Measurements from ENCODE around the gene LGALS9.
"Not testable (repeated sequence)": the region's sequence is repeated elsewhere in the genome, so short reads cannot be mapped to it uniquely, and the experiment has no call there.

Gene LGALS9

DNA sequence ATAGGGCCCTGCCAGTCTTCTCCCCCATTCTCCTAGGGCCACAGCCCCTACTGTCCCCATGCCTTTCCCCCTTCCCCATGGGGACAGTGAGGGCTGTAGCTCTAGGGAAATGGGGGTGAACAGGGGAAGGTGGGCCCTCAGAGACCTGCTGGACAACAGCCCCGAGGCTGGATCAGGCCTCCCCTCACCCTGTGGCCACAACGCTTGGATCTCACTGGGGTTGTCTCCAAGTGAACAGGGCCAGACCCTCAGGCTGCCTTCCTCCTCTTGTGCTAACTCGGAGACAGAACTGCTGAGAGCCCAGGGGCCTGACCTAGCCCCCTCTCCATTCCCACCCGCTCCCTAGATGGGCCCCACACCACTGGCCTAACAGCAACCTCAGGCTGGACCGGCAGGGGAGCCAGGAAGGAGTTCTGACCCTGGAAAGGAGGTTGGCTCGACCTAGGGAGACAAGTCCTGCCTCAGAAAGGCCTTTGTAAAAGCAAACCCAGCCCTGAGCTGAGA, 41.0 kb downstream of the LGALS9 start:
- DNase-seq; H2BK120ac ChIP-seq (ENCODE audit: low read depth, low read length); H2BK12ac ChIP-seq (ENCODE audit: low read length in 2 of 2); H4K91ac ChIP-seq (ENCODE audit: low read length); H3K36me3 ChIP-seq (ENCODE audit: control insufficient read depth in 1 of 2, insufficient read depth in 2 of 2, low read depth in 1 of 2, low read length in 2 of 2); H3K9me3 ChIP-seq (ENCODE audit: control insufficient read depth, low read length); H3K79me1 ChIP-seq (replicated peaks; ENCODE audit: low read length, poor library complexity, severe bottlenecking); H2AFZ ChIP-seq (ENCODE audit: low read depth, low read length); H3K4ac ChIP-seq (ENCODE audit: low read depth in 1 of 2, low read length in 2 of 2); H2AK5ac ChIP-seq (ENCODE audit: low read length, severe bottlenecking); H3K23ac ChIP-seq (ENCODE audit: low read length in 2 of 2); H3K18ac ChIP-seq (ENCODE audit: low read depth in 1 of 2, low read length in 2 of 2); H3K4me3 ChIP-seq (ENCODE audit: insufficient read depth in 1 of 2, low read depth in 1 of 2, low read length in 2 of 2); H3K4me1 ChIP-seq (ENCODE audit: control insufficient read depth, insufficient read depth, low read depth, low read length); H3K9ac ChIP-seq (ENCODE audit: low read length); H4K8ac ChIP-seq (ENCODE audit: low read length); H2BK15ac ChIP-seq (ENCODE audit: low read depth, poor library complexity, severe bottlenecking); H3K27ac ChIP-seq (ENCODE audit: low read length, poor library complexity, severe bottlenecking); H3K4me2 ChIP-seq (ENCODE audit: low read length, poor library complexity, severe bottlenecking); H2BK5ac ChIP-seq (ENCODE audit: low read depth, low read length, poor library complexity, severe bottlenecking); H3K14ac ChIP-seq (ENCODE audit: low read length in 2 of 2): not testable (repeated sequence)
- H3K27me3 ChIP-seq (ENCODE audit: control insufficient read depth in 1 of 2, insufficient read depth in 1 of 2, low read length in 2 of 2) = peaks cover under 1 to 19% of the 10 kb centered on the region in 2 experiments
- 52% methylated on average over 6 of the region's 6 CpGs for WGBS

DNA sequence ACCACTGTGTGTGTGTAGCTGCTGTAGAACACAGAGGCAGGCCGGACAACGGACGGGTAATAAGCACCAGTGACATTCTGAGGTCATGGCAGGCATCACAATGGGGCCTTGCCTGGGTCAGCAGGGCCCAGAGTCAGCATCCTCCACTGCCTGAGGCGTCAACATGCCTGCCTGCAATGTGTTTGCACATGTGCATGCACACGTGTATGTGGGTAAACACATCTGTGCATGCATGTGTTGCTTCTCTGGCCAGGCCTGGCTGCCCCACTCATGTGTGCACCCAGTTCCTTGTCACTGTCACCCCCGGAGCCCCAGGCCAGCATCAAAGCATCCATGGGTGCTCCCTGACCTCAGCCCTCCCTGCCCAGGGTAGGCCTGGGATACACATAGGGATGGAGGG, 43.3 kb downstream of the LGALS9 start:
- no peaks in the 10 kb centered on the region for H3K9me3 ChIP-seq (ENCODE audit: control insufficient read depth, low read length)
- no peaks in the 10 kb centered on the region for H3K79me1 ChIP-seq (replicated peaks; ENCODE audit: low read length, poor library complexity, severe bottlenecking)
- no peak overlapping the region for H2BK15ac ChIP-seq (ENCODE audit: low read depth, poor library complexity, severe bottlenecking)
- no peak overlapping the region for H3K4me3 ChIP-seq (ENCODE audit: insufficient read depth in 1 of 2, low read depth in 1 of 2, low read length in 2 of 2)
- no peak overlapping the region for H2BK12ac ChIP-seq (ENCODE audit: low read length in 2 of 2)
- DNase-seq = no peak
- H3K14ac ChIP-seq (ENCODE audit: low read length in 2 of 2) = no peak overlapping the region
- WGBS = 70% methylated on average over 6 of the region's 6 CpGs
- H2BK5ac ChIP-seq (ENCODE audit: low read depth, low read length, poor library complexity, severe bottlenecking) = no peak overlapping the region
- H4K8ac ChIP-seq (ENCODE audit: low read length) = no peak overlapping the region
- H3K27me3 ChIP-seq (ENCODE audit: control insufficient read depth in 1 of 2, insufficient read depth in 1 of 2, low read length in 2 of 2) = peaks cover 6 to 13% of the 10 kb centered on the region in 2 experiments
- H2AK5ac ChIP-seq (ENCODE audit: low read length, severe bottlenecking) = no peak overlapping the region
- H3K27ac ChIP-seq (ENCODE audit: low read length, poor library complexity, severe bottlenecking) = no peak overlapping the region
- no peak overlapping the region for H3K23ac ChIP-seq (ENCODE audit: low read length in 2 of 2)
- no peak overlapping the region for H3K4ac ChIP-seq (ENCODE audit: low read depth in 1 of 2, low read length in 2 of 2)
- no peak overlapping the region for H3K18ac ChIP-seq (ENCODE audit: low read depth in 1 of 2, low read length in 2 of 2)
- no peaks in the 10 kb centered on the region for H3K36me3 ChIP-seq (ENCODE audit: control insufficient read depth in 1 of 2, insufficient read depth in 2 of 2, low read depth in 1 of 2, low read length in 2 of 2)
- no peaks in the 10 kb centered on the region for H3K4me1 ChIP-seq (ENCODE audit: control insufficient read depth, insufficient read depth, low read depth, low read length)
- no peak overlapping the region for H2BK120ac ChIP-seq (ENCODE audit: low read depth, low read length)
- H3K4me2 ChIP-seq (ENCODE audit: low read length, poor library complexity, severe bottlenecking) = no peak overlapping the region
- H3K9ac ChIP-seq (ENCODE audit: low read length) = no peak overlapping the region
- no peak overlapping the region for H2AFZ ChIP-seq (ENCODE audit: low read depth, low read length)
- H4K91ac ChIP-seq (ENCODE audit: low read length) = no peak overlapping the region

DNA sequence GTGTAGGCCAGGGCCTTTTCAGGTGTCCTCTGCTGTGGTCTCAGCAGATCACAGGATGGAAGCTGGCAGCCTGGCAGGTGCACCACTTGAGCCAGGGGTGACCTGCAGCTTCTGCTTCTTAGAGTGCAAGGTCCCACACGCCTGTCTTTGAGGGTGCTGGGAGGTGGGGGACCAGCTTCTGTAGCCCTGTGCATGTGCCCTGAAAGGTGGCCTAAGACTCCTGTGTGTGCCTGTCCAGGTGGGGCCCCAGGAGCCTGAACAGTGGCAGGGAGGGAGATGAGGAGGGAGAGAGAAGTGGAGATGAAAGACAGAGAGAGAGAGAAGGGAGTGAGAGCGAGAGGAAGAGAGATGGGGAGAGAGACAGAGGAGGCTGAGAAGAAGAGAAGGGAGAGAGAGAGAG, 46.2 kb downstream of the LGALS9 start:
- no peak overlapping the region for H3K27ac ChIP-seq (ENCODE audit: low read length, poor library complexity, severe bottlenecking)
- H2BK12ac ChIP-seq (ENCODE audit: low read length in 2 of 2) = no peak overlapping the region
- H2BK5ac ChIP-seq (ENCODE audit: low read depth, low read length, poor library complexity, severe bottlenecking) = no peak overlapping the region
- WGBS = 67% methylated on average over 2 of the region's 2 CpGs
- no peak overlapping the region for H3K18ac ChIP-seq (ENCODE audit: low read depth in 1 of 2, low read length in 2 of 2)
- no peak for DNase-seq
- H2AK5ac ChIP-seq (ENCODE audit: low read length, severe bottlenecking) = no peak overlapping the region
- H4K91ac ChIP-seq (ENCODE audit: low read length) = no peak overlapping the region
- no peaks in the 10 kb centered on the region for H3K36me3 ChIP-seq (ENCODE audit: control insufficient read depth in 1 of 2, insufficient read depth in 2 of 2, low read depth in 1 of 2, low read length in 2 of 2)
- H3K27me3 ChIP-seq (ENCODE audit: control insufficient read depth in 1 of 2, insufficient read depth in 1 of 2, low read length in 2 of 2) = peaks cover 6 to 18% of the 10 kb centered on the region in 2 experiments
- H4K8ac ChIP-seq (ENCODE audit: low read length) = no peak overlapping the region
- no peak overlapping the region for H3K4me3 ChIP-seq (ENCODE audit: insufficient read depth in 1 of 2, low read depth in 1 of 2, low read length in 2 of 2)
- no peak overlapping the region for H2BK120ac ChIP-seq (ENCODE audit: low read depth, low read length)
- H3K79me1 ChIP-seq (replicated peaks; ENCODE audit: low read length, poor library complexity, severe bottlenecking) = no peaks in the 10 kb centered on the region
- H3K23ac ChIP-seq (ENCODE audit: low read length in 2 of 2) = no peak overlapping the region
- H3K4me2 ChIP-seq (ENCODE audit: low read length, poor library complexity, severe bottlenecking) = no peak overlapping the region
- H3K9me3 ChIP-seq (ENCODE audit: control insufficient read depth, low read length) = no peaks in the 10 kb centered on the region
- H2BK15ac ChIP-seq (ENCODE audit: low read depth, poor library complexity, severe bottlenecking) = no peak overlapping the region
- no peak overlapping the region for H3K9ac ChIP-seq (ENCODE audit: low read length)
- H3K14ac ChIP-seq (ENCODE audit: low read length in 2 of 2) = no peak overlapping the region
- H2AFZ ChIP-seq (ENCODE audit: low read depth, low read length) = no peak overlapping the region
- H3K4ac ChIP-seq (ENCODE audit: low read depth in 1 of 2, low read length in 2 of 2) = no peak overlapping the region
- H3K4me1 ChIP-seq (ENCODE audit: control insufficient read depth, insufficient read depth, low read depth, low read length) = no peaks in the 10 kb centered on the region

DNA sequence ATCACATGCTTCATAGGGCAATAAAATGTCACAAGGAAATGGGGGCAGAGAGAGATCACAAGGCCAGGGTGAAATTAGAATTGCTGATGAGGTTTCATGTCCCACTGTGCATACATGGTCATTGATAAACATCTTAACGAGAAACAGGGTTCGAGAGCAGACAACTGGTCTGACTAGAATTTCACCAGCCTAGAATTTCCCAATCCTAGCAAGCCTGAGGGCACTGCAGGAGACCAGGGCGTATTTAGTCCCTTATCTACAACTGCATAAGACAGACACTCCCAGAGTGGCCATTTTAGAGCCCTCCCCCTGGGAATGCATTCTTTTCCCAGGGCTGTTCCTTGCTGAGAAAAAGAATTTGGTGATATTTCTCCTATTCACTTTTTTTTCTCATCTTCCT, 55.3 kb downstream of the LGALS9 start:
- not testable (repeated sequence) for H3K9me3 ChIP-seq (ENCODE audit: control insufficient read depth, low read length); H3K4me2 ChIP-seq (ENCODE audit: low read length, poor library complexity, severe bottlenecking); H2AK5ac ChIP-seq (ENCODE audit: low read length, severe bottlenecking); H3K4me1 ChIP-seq (ENCODE audit: control insufficient read depth, insufficient read depth, low read depth, low read length); H3K14ac ChIP-seq (ENCODE audit: low read length in 2 of 2); H3K27ac ChIP-seq (ENCODE audit: low read length, poor library complexity, severe bottlenecking); H4K91ac ChIP-seq (ENCODE audit: low read length); H3K27me3 ChIP-seq (ENCODE audit: control insufficient read depth in 1 of 2, insufficient read depth in 1 of 2, low read length in 2 of 2); H3K79me1 ChIP-seq (replicated peaks; ENCODE audit: low read length, poor library complexity, severe bottlenecking); DNase-seq; H2BK12ac ChIP-seq (ENCODE audit: low read length in 2 of 2); H2BK5ac ChIP-seq (ENCODE audit: low read depth, low read length, poor library complexity, severe bottlenecking); H2BK120ac ChIP-seq (ENCODE audit: low read depth, low read length); H3K4me3 ChIP-seq (ENCODE audit: insufficient read depth in 1 of 2, low read depth in 1 of 2, low read length in 2 of 2); H2BK15ac ChIP-seq (ENCODE audit: low read depth, poor library complexity, severe bottlenecking); H3K4ac ChIP-seq (ENCODE audit: low read depth in 1 of 2, low read length in 2 of 2); H3K23ac ChIP-seq (ENCODE audit: low read length in 2 of 2); H2AFZ ChIP-seq (ENCODE audit: low read depth, low read length); H4K8ac ChIP-seq (ENCODE audit: low read length); H3K36me3 ChIP-seq (ENCODE audit: control insufficient read depth in 1 of 2, insufficient read depth in 2 of 2, low read depth in 1 of 2, low read length in 2 of 2); H3K9ac ChIP-seq (ENCODE audit: low read length); H3K18ac ChIP-seq (ENCODE audit: low read depth in 1 of 2, low read length in 2 of 2)
- WGBS = 58% methylated on average over 3 of the region's 3 CpGs

Measured in mesenchymal stem cell (in vitro differentiated cells and primary cell).